Measurements from ENCODE around the gene FBXO31. TPM values are rescaled to one million over a fixed set of nuclear protein-coding genes. Genes with fewer than 3 reads are reported as not detected.

The FBXO31 gene
- total and polyA plus RNA-seq, 2 of the 13 experiments (the other 11 are each of a cell fraction or from before 2014, with no cell fraction given), result 92.4 to 101 TPM

- TF ChIP-seq ZNF136 (CRISPR knock-in tag; IDR thresholded peaks at IDR 0.05; ENCODE audit: low read depth) (peak; percentile 29; the same call in 1 of the 2 replicates), DR1 (CRISPR knock-in tag; IDR thresholded peaks at IDR 0.05) (peak; percentile 48), PRPF4 (IDR thresholded peaks at IDR 0.05; ENCODE audit: low read depth, low read length, poor library complexity, severe bottlenecking) (no peak), ZNF564 (CRISPR knock-in tag; IDR thresholded peaks at IDR 0.05) (peak; percentile 88), FOXO4 (CRISPR knock-in tag; conservative IDR thresholded peaks at IDR 0.05) (no peak), ZNF724P (CRISPR knock-in tag; IDR thresholded peaks at IDR 0.05; ENCODE audit: borderline replicate concordance) (peak; percentile 76), ZNF710 (CRISPR knock-in tag; IDR thresholded peaks at IDR 0.05; ENCODE audit: borderline replicate concordance) (no peak), PRDM4 (CRISPR knock-in tag; IDR thresholded peaks at IDR 0.05; ENCODE audit: borderline replicate concordance) (no peak), NFE2 (CRISPR knock-in tag; IDR thresholded peaks at IDR 0.05) (no peak), RBM22 (optimal IDR thresholded peaks at IDR 0.05; ENCODE audit: low read length) (peak; percentile 9), ZNF644 (CRISPR knock-in tag; IDR thresholded peaks at IDR 0.05; ENCODE audit: low read depth) (peak; percentile 24; the same call in 1 of the 2 replicates), AKNA (CRISPR knock-in tag; IDR thresholded peaks at IDR 0.05; ENCODE audit: borderline replicate concordance) (no peak), HES4 (CRISPR knock-in tag; IDR thresholded peaks at IDR 0.05; ENCODE audit: borderline replicate concordance) (0 out of 2 replicates have a peak, but pooled peaks have one; percentile 6), GPBP1L1 (CRISPR knock-in tag; IDR thresholded peaks at IDR 0.05) (no peak), KLF16 (CRISPR knock-in tag; IDR thresholded peaks at IDR 0.05) (peak in 1 of 2 experiments; percentile 76; a peak in 1 of 4 replicates)
These were observed 66.4 kb downstream of the FBXO31 start, which contains the start of gene C16orf95 (continued) for GRCh38 chr16:87316923-87317749.

All from HepG2 (cell line).